Vagina (tissue), 2 donors: Measurements from ENCODE around the gene DLG2.

Source experiments
- CTCF ChIP-seq, 3 experiments: fragments of 450-650 bp in 2 of 3; fragments of 200-600 bp in 1 of 3; sonication (generic) in 1 of 3; IDR thresholded peaks; one replicate each; pipeline ENCODE4 v1.5.1; 2017 to 2019; ENCODE audit warnings: antibody characterized with exemption in 3 of 3, mild to moderate bottlenecking in 2 of 3, moderate library complexity in 2 of 3
- POLR2A ChIP-seq, 2 donors: fragments of 450-650 bp; IDR thresholded peaks; one replicate each; pipeline ENCODE4 v1.6.1; 2017; ENCODE audit warnings: antibody characterized with exemption in 2 of 2, mild to moderate bottlenecking in 2 of 2, moderate library complexity in 2 of 2
- POLR2AphosphoS5 ChIP-seq, 2 donors: sonication (generic); formaldehyde crosslinking; IDR thresholded peaks; one replicate each; pipeline ENCODE4 v1.9.0; 2017; ENCODE audit warnings: antibody characterized with exemption in 2 of 2, mild to moderate bottlenecking in 2 of 2, low read depth in 1 of 2; ENCODE audit not compliant: insufficient read depth in 1 of 2

GRCh38 chr11:84024266-84024665, 1602.9 kb downstream of the DLG2 start:
- no peak for TF ChIP-seq CTCF (IDR thresholded peaks at IDR 0.05)
- TF ChIP-seq POLR2A (IDR thresholded peaks at IDR 0.05), result no peak
- TF ChIP-seq POLR2AphosphoS5 (IDR thresholded peaks at IDR 0.05; ENCODE audit: insufficient read depth in 1 of 2, low read depth in 1 of 2), result no peak
